Psoas muscle (tissue), 8 donors: ENCODE results near the gene PLTP. TPM values are rescaled to one million over a fixed set of nuclear protein-coding genes. Genes with fewer than 3 reads are reported as not detected.

Experiments
- ATAC-seq, 4 donors: fragments of 200-7000 bp; cut with Tn5 transposase; one replicate each; pipeline ENCODE4 v1.9.1; 2020; ENCODE audit warnings: moderate library complexity in 3 of 4, mild to moderate bottlenecking in 2 of 4
- DNase-seq, 2 donors: peaks; one replicate each; pipeline ENCODE4 v3.0.0-alpha.2; 2020
- H3K27ac ChIP-seq: fragments of 200-600 bp; one replicate; pipeline ENCODE4 v1.8.0; 2022
- H3K27me3 ChIP-seq, 3 donors: fragments of 200-600 bp in 1 of 3; one replicate each; pipeline versions ENCODE4 v1.6.1 to v1.8.0; 2013 to 2022; ENCODE audit warnings: low read length in 2 of 3, mild to moderate bottlenecking in 2 of 3, moderate library complexity in 1 of 3; ENCODE audit not compliant: insufficient read depth in 3 of 3
- H3K36me3 ChIP-seq, 2 donors: fragments of 200-600 bp in 1 of 2; one replicate each; pipeline versions ENCODE4 v1.6.1 to v1.8.0; 2013 to 2022; ENCODE audit warnings: low read depth in 1 of 2, mild to moderate bottlenecking in 1 of 2, moderate library complexity in 1 of 2; ENCODE audit not compliant: insufficient read depth in 1 of 2
- H3K4me1 ChIP-seq: fragments of 200-600 bp; one replicate; pipeline ENCODE4 v1.8.0; 2022
- H3K4me3 ChIP-seq: fragments of 200-600 bp; one replicate; pipeline ENCODE4 v1.8.0; 2022; ENCODE audit warnings: mild to moderate bottlenecking
- H3K9me3 ChIP-seq: fragments of 200-600 bp; one replicate; pipeline ENCODE4 v1.8.0; 2022
- CTCF ChIP-seq: fragments of 200-600 bp; IDR thresholded peaks from one replicate; pipeline ENCODE4 v1.8.0; 2022; ENCODE audit warnings: antibody characterized with exemption
- WGBS, 3 donors: extraction: QIAGEN DNeasy Blood & Tissue Kit; methylation state at CpG; one replicate each; pipeline versions ENCODE4 v1.1.6 to v1.1.7; 2013; 5-methylcytosine and 5-hydroxymethylcytosine counted together
- intact Hi-C, 2 donors: fragments of 100-400 bp; cut with DNase I; formaldehyde crosslinking; loops; one replicate each; pipeline versions ENCODE4 v1.11.0 to v1.14.2; 2022
- polyA plus RNA-seq, 3 donors: library from polyadenylated mRNA; stranded (reverse); fragments of 200-250 nt; gene quantifications; one replicate each; pipeline ENCODE4 v1.2.3, GENCODE V29; 2013
- total RNA-seq, 4 donors: library from RNA; stranded (reverse); fragmentation: NEBNext Ultra II Directional in 2 of 4; extraction: Animal tissue kit (Norgen Biotek cat#: 25700) in 2 of 4; gene quantifications; one replicate each; pipeline versions ENCODE4 v1.2.1 to v1.2.4, GENCODE V29; 2021 to 2023
- donor health status: healthy with polysubstance abuse.
- donor health status: DM: no; HTN: no; CAD: no; lungs with moderate emphysema.
- donor health status: Bipolar disorder and iron deficiency.
- donor health status: healthy.
- donor health status: DM: yes; HTN: yes; CAD: no.
- donor health status: DM: no; HTN: no; CAD: no.
- donor health status: DM: no; HTN: no; CAD: no.
- donor health status: DM: yes; HTN: yes; CAD: no.

PLTP gene
- total and polyA plus RNA-seq, 7 donors, result 7.9 to 38.0 (median 19.0) TPM

DNA sequence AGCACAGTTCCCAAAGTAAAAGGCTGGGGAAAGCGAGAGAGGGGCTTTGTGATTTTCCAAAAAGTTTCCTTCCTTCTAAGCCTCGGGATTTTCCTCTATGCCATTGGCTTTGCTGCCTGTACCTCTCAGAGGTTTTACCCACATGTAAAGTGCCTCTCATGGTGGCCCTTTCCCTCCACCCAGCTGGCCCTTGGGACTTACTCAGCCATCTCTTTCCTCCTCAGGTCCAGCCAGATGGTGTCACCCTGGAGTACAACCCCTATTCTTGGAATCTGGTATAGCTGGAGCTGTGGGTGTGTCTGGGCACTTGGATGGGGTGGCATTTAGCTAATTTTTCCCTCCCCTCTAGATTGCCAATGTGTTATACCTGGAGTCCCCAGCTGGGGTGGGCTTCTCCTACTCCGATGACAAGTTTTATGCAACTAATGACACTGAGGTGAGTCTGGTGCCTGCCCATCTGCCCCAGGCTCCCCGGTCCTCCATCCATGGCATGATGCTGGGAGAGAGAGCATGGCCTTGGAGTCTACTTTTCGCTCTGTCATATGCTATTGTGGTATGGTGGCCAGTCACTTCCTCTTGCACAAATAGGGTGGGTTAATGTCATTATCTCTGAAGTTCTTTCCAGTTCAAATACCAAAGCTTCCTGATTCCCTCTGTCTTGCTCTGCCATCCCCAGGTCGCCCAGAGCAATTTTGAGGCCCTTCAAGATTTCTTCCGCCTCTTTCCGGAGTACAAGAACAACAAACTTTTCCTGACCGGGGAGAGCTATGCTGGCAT, 19.7 kb downstream of the PLTP start:
- peak overlapping the region; percentile 92 for H3K27ac ChIP-seq
- H3K27me3 ChIP-seq, result no peaks in the 10 kb centered on the region
- H3K9me3 ChIP-seq, result no peaks in the 10 kb centered on the region
- intact Hi-C loops, result loop anchor here (5.0 kb wide), 4 partner anchors 40 to 95 kb away; partner anchors contain the start of gene PCIF1 (in 2 of the 2)
- DNase-seq, result no peak
- peak in 3 of 4 donors; percentile 15 to 24 (median 16) for ATAC-seq
- H3K36me3 ChIP-seq, result peaks cover 2 to 67% of the 10 kb centered on the region in 2 donors
- 82 to 86% (median 85%) methylated on average over 9 of the region's 9 CpGs for WGBS, 3 donors
- TF ChIP-seq CTCF, result no peak
- H3K4me3 ChIP-seq, result peak overlapping the region; percentile 91
- peaks cover 24% of the 10 kb centered on the region for H3K4me1 ChIP-seq

- WGBS, 3 donors, result 1 to 2% (median 2%) methylated on average over 48 to 78 of the region's 78 CpGs
- H3K36me3 ChIP-seq, result peaks cover 2 to 67% of the 10 kb centered on the region in 2 donors
- H3K27me3 ChIP-seq, result no peaks in the 10 kb centered on the region
- H3K27ac ChIP-seq, result peak within 1 kb of the TSS; percentile 92
- peak within 1 kb of the TSS; percentile 91 for H3K4me3 ChIP-seq
- intact Hi-C loops, result loop anchor here (5.0 kb wide), 4 partner anchors 41 to 94 kb away; partner anchors contain the start of gene PCIF1 (in 2 of the 2)
- peak; percentile 94 to 97 for DNase-seq
- H3K9me3 ChIP-seq, result no peaks in the 10 kb centered on the region
- no peak for TF ChIP-seq CTCF
- peaks cover 24% of the 10 kb centered on the region for H3K4me1 ChIP-seq
- ATAC-seq, result peak; percentile 88 to 94 (median 90)
These were observed 20.7 kb downstream of the PLTP start, which contains the start of the genes CTSA and NEURL2 for GRCh38 chr20:45890985-45891983. TSS of gene CTSA (plus strand) at chr20:45891335. CDS start at chr20:45891569, 234 bp downstream. TSS of gene NEURL2 (minus strand) at chr20:45891208. CDS start at chr20:45890991, 217 bp downstream.

GRCh38 chr20:45890077-45890984, 21.6 kb downstream of the PLTP start:
- peak; percentile 65 for TF ChIP-seq CTCF
- peaks cover 0 to 60% of the 10 kb centered on the region in 2 donors for H3K36me3 ChIP-seq

GRCh38 chr20:45888681-45889080, 23.3 kb downstream of the PLTP start:
- no peaks in the 10 kb centered on the region for H3K9me3 ChIP-seq
- no peak overlapping the region for H3K4me3 ChIP-seq
- H3K4me1 ChIP-seq, result peaks cover 30% of the 10 kb centered on the region
- ATAC-seq (no peak), DNase-seq (peak in 1 of 2 donors; percentile 47)
- 68 to 80% (median 73%) methylated on average over 3 of the region's 3 CpGs for WGBS, 3 donors
- no peaks in the 10 kb centered on the region for H3K27me3 ChIP-seq
- intact Hi-C loops, result no loop called here
- H3K36me3 ChIP-seq, result peaks cover 0 to 53% of the 10 kb centered on the region in 2 donors
- H3K27ac ChIP-seq, result no peak overlapping the region
- TF ChIP-seq CTCF, result no peak

More at GRCh38 chr20:45890077-45890984, 21.6 kb downstream of the PLTP start:
- H3K9me3 ChIP-seq, result no peaks in the 10 kb centered on the region
- peak; percentile 75 to 79 (median 76) for ATAC-seq
- peaks cover 24% of the 10 kb centered on the region for H3K4me1 ChIP-seq
- intact Hi-C loops, result loop anchor here (5.0 kb wide), 4 partner anchors 42 to 93 kb away; partner anchors contain the start of gene PCIF1 (in 2 of the 2)
- peak overlapping the region; percentile 91 for H3K4me3 ChIP-seq
- DNase-seq, result peak; percentile 84 to 90
- 1% methylated on average over 61 to 79 of the region's 79 CpGs for WGBS, 3 donors
- peak overlapping the region; percentile 92 for H3K27ac ChIP-seq
- H3K27me3 ChIP-seq, result no peaks in the 10 kb centered on the region
